ENCODE measurements around the gene NUP37. TPM values are rescaled to one million over a fixed set of nuclear protein-coding genes. Genes with fewer than 3 reads are reported as not detected.
"Not testable (repeated sequence)": the region's sequence is repeated elsewhere in the genome, so short reads cannot be mapped to it uniquely, and the experiment has no call there.

Gene NUP37
- polyA plus RNA-seq, 2 of the 4 experiments (the other 2 are of a cell fraction), result 103 to 118 TPM

DNA sequence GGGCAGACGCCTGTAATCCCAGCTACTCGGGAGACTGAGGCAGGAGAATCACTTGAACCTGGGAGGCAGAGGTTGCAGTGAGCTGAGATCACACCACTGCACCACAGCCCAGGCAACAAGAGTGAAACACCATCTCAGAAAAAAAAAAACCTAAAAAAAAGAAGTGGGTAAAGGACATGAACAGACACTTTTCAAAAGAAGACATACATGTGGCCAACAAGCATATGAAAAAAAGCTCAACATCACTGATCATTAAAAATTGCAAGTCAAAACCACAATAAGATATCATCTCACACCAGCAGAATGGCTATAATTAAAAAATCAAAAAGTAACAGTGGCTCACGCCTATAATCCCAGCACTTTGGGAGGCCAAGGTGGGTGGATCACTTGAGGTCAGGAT, 10.8 kb upstream of the NUP37 start:
- CTCF ChIA-PET, result interaction anchor here (0.8 to 0.9 kb wide), 2 partner anchors 35 to 36 kb away, joined by 3 read pairs; no protein-coding TSS in a partner anchor
- H3K4me2 ChIP-seq; DNase-seq (ENCODE audit: low read depth in 1 of 2, low spot score in 1 of 2); H3K9me3 ChIP-seq; H3K4me1 ChIP-seq; ATAC-seq; FAIRE-seq; H3K27ac ChIP-seq; H3K4me3 ChIP-seq; POLR2A ChIA-PET: not testable (repeated sequence)
- WGBS (ENCODE audit: missing lambda C conversion rate), result 91% methylated on average over 3 of the region's 3 CpGs

DNA sequence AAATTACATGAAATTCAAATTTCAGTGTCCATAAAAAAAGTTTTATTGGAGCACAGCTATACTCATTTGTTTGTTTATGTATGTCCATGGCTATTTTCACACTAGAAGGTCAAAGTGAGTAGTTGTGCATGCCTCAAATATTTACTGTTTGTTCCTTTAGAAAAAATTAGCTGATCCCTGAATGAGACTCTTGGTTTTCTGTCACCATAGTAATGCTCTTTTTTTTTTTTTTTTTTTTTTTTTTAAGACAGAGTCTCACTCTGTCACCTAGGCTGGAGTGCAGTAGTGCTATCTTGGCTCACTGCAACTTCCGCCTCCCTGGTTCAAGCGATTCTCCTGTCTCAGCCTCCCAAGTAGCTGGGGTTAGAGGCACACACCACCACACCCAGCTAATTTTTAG, 1.4 kb upstream of the NUP37 start:
- peak overlapping the region; percentile 82 to 97; a peak in 5 of 6 replicates for H3K27ac ChIP-seq
- H3K4me3 ChIP-seq, result peak overlapping the region; percentile 64; the same call in 2 of the 3 replicates
- DNase-seq (ENCODE audit: low read depth in 1 of 2, low spot score in 1 of 2); FAIRE-seq; ATAC-seq; H3K9me3 ChIP-seq; POLR2A ChIA-PET: not testable (repeated sequence)
- 100% methylated on average over 2 of the region's 2 CpGs for WGBS (ENCODE audit: missing lambda C conversion rate)
- CTCF ChIA-PET, result interaction anchor here (1.2 to 2.0 kb wide), 2 partner anchors 619 to 647 kb away, joined by 3 to 6 read pairs; no protein-coding TSS in a partner anchor
- peak overlapping the region; percentile 84 for H3K4me2 ChIP-seq
- peaks cover 24% of the 10 kb centered on the region for H3K4me1 ChIP-seq

DNA sequence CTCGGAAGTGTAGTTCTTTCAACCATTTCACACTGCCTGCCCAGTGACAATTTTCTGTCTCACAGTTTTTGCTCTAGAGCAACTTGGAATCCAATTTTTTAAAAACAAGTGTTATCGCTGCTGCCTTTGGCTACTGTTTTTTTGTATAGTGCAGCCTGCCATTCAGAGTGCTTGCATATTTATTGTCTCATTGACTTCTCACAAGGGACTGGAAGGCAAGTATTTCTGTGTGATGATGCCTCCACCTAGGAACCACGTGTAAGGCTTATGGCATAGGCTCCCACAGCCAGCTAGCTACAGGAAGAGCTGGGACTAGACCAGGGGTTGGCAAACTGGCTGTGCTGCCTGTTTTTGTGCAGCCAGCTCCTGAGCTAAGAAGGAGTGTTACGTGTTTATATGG, 972 bp upstream of the NUP37 start:
- Histone ChIP-seq H3K9me3 (no peaks in the 10 kb centered on the region), H3K27ac (peak overlapping the region; percentile 82 to 97), H3K4me1 (peaks cover 24% of the 10 kb centered on the region), H3K4me2 (peak overlapping the region; percentile 84), H3K4me3 (peak overlapping the region; percentile 64)
- FAIRE-seq (no peak), ATAC-seq (peak in 1 of 2 experiments; percentile 18; a peak in 3 of 6 replicates), DNase-seq (ENCODE audit: low read depth in 1 of 2, low spot score in 1 of 2) (peak; percentile 16 to 38)
- POLR2A ChIA-PET, result interaction anchor here (1.0 kb wide), 1 partner anchor 13 kb away, joined by 4 read pairs; no protein-coding TSS in a partner anchor
- TF ChIP-seq, protein P1, sequence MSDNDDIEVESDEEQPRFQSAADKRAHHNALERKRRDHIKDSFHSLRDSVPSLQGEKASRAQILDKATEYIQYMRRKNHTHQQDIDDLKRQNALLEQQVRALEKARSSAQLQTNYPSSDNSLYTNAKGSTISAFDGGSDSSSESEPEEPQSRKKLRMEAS (IDR thresholded peaks at IDR 0.05), result 0 out of 2 replicates have a peak, but pooled peaks have one; percentile 37
- TF ChIP-seq, protein P2, sequence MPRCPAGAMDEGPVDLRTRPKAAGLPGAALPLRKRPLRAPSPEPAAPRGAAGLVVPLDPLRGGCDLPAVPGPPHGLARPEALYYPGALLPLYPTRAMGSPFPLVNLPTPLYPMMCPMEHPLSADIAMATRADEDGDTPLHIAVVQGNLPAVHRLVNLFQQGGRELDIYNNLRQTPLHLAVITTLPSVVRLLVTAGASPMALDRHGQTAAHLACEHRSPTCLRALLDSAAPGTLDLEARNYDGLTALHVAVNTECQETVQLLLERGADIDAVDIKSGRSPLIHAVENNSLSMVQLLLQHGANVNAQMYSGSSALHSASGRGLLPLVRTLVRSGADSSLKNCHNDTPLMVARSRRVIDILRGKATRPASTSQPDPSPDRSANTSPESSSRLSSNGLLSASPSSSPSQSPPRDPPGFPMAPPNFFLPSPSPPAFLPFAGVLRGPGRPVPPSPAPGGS (IDR thresholded peaks at IDR 0.05), result no peak
- CTCF ChIA-PET, result interaction anchor here (1.2 to 2.0 kb wide), 2 partner anchors 619 to 647 kb away, joined by 3 to 6 read pairs; no protein-coding TSS in a partner anchor
- WGBS (ENCODE audit: missing lambda C conversion rate), result 23% methylated on average over 4 of the region's 4 CpGs

DNA sequence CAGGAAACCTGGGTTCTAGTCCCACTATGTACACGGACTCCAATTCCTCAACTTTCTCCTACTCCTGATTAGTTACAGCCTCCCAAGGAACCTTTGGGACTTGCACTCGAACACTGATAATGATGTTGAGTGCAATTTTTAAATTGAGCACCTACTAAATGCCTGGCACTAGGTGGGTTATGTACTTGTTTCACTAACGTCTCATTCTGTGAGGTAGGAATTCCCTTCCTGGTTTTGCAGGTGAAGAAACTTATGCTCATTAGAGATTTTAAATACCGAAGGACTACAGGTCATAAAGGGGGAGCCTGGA, 605 bp upstream of the NUP37 start:
- TF ChIP-seq HOXB13 (CRISPR knock-in tag; IDR thresholded peaks at IDR 0.05; ENCODE audit: low read depth) (no peak), NR3C1 (IDR thresholded peaks at IDR 0.05) (no peak)
- TF ChIP-seq, protein P3, sequence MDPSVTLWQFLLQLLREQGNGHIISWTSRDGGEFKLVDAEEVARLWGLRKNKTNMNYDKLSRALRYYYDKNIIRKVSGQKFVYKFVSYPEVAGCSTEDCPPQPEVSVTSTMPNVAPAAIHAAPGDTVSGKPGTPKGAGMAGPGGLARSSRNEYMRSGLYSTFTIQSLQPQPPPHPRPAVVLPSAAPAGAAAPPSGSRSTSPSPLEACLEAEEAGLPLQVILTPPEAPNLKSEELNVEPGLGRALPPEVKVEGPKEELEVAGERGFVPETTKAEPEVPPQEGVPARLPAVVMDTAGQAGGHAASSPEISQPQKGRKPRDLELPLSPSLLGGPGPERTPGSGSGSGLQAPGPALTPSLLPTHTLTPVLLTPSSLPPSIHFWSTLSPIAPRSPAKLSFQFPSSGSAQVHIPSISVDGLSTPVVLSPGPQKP (IDR thresholded peaks at IDR 0.05; ENCODE audit: low read depth, low read length), result no peak
- TF ChIP-seq, protein P4, sequence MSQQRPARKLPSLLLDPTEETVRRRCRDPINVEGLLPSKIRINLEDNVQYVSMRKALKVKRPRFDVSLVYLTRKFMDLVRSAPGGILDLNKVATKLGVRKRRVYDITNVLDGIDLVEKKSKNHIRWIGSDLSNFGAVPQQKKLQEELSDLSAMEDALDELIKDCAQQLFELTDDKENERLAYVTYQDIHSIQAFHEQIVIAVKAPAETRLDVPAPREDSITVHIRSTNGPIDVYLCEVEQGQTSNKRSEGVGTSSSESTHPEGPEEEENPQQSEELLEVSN (IDR thresholded peaks at IDR 0.05; ENCODE audit: borderline replicate concordance, low read depth), result 0 out of 2 replicates have a peak, but pooled peaks have one; percentile 4
- Histone ChIP-seq H3K4me1 (peaks cover 24% of the 10 kb centered on the region), H3K9me3 (no peaks in the 10 kb centered on the region), H3K4me2 (peak overlapping the region; percentile 84), H3K27ac (peak overlapping the region; percentile 82 to 97), H3K4me3 (peak overlapping the region; percentile 64)
- FAIRE-seq (no peak), DNase-seq (ENCODE audit: low read depth in 1 of 2, low spot score in 1 of 2) (peak in 1 of 2 experiments; percentile 20), ATAC-seq (no peak)
- CTCF ChIA-PET, result interaction anchor here (1.2 to 2.0 kb wide), 3 partner anchors 116 to 648 kb away, joined by 3 to 6 read pairs (median 3); no protein-coding TSS in a partner anchor
- WGBS (ENCODE audit: missing lambda C conversion rate), result 3% methylated on average over 4 of the region's 4 CpGs
- POLR2A ChIA-PET, result interaction anchor here (1.0 kb wide), 1 partner anchor 13 kb away, joined by 4 read pairs; no protein-coding TSS in a partner anchor

DNA sequence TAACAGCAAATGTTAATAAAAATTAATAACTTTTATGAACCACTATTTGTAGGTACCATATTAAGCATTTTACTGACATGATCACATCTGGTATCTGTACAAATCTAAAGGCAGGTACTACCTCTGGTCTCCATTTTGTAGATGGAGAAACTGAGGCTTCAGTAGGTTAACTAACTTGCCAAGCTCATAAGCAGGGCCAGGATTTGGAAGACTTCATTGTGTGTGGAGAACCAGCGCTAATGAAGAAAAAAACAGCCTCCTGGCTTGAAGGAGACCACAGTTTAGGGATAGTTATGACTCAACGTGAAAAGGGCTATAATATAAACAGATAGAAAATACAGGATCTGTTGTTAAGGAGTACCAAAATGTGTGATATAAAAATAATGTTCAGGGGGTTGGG, 1.0 kb downstream of the NUP37 start:
- POLR2A ChIA-PET, result no interaction called here
- H3K4me3 ChIP-seq, result peak overlapping the region; percentile 64
- ATAC-seq (no peak), FAIRE-seq (no peak), DNase-seq (ENCODE audit: low read depth in 1 of 2, low spot score in 1 of 2) (no peak)
- H3K4me1 ChIP-seq, result peaks cover 24% of the 10 kb centered on the region
- CTCF ChIA-PET, result no interaction called here
- H3K9me3 ChIP-seq, result no peaks in the 10 kb centered on the region
- WGBS (ENCODE audit: missing lambda C conversion rate), result 66% methylated on average over 2 of the region's 2 CpGs
- TF ChIP-seq MAZ (IDR thresholded peaks at IDR 0.05; ENCODE audit: borderline replicate concordance, low read depth, low read length) (no peak), TFCP2L1 (CRISPR knock-in tag; IDR thresholded peaks at IDR 0.05) (no peak), HOXA7 (CRISPR knock-in tag; IDR thresholded peaks at IDR 0.05) (no peak), GATA3 (IDR thresholded peaks at IDR 0.05; ENCODE audit: borderline replicate concordance) (no peak), SREBF2 (IDR thresholded peaks at IDR 0.05) (no peak), MYC (IDR thresholded peaks at IDR 0.05; ENCODE audit: borderline replicate concordance, low read length) (no peak), HOXB5 (CRISPR knock-in tag; IDR thresholded peaks at IDR 0.05) (no peak)
- TF ChIP-seq, protein P5, sequence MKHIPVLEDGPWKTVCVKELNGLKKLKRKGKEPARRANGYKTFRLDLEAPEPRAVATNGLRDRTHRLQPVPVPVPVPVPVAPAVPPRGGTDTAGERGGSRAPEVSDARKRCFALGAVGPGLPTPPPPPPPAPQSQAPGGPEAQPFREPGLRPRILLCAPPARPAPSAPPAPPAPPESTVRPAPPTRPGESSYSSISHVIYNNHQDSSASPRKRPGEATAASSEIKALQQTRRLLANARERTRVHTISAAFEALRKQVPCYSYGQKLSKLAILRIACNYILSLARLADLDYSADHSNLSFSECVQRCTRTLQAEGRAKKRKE (CRISPR knock-in tag; IDR thresholded peaks at IDR 0.05; ENCODE audit: low read depth), result no peak
- H3K27ac ChIP-seq, result peak overlapping the region; percentile 82 to 97
- H3K4me2 ChIP-seq, result peak overlapping the region; percentile 94
